ENCODE data around the gene SMIM43.

Gene SMIM43

GRCh38 chr4:121790976-121791375 is 26.0 kb upstream of the SMIM43 start:
- no peak for TF ChIP-seq CTCF (conservative IDR thresholded peaks at IDR 0.05; ENCODE audit: low read depth, low read length)
- H3K4me3 ChIP-seq (ENCODE audit: low read length): no peak overlapping the region
- DNase-seq (ENCODE audit: low read depth): no peak

GRCh38 chr4:121789960-121790829 is 25.2 kb upstream of the SMIM43 start:
- TF ChIP-seq CTCF (conservative IDR thresholded peaks at IDR 0.05; ENCODE audit: low read depth, low read length): no peak
- H3K4me3 ChIP-seq (ENCODE audit: low read length): no peak overlapping the region
- no peak for DNase-seq (ENCODE audit: low read depth)

- DNase-seq (ENCODE audit: low read depth): no peak
- no peak for TF ChIP-seq CTCF (conservative IDR thresholded peaks at IDR 0.05; ENCODE audit: low read depth, low read length)
- H3K4me3 ChIP-seq (ENCODE audit: low read length): no peak overlapping the region
These were observed 24.5 kb upstream of the SMIM43 start for GRCh38 chr4:121789455-121789854.

- no peak for DNase-seq (ENCODE audit: low read depth)
- no peak for TF ChIP-seq CTCF (conservative IDR thresholded peaks at IDR 0.05; ENCODE audit: low read depth, low read length)
- no peak overlapping the region for H3K4me3 ChIP-seq (ENCODE audit: low read length)
These were observed 23.9 kb upstream of the SMIM43 start for GRCh38 chr4:121788896-121789295.

- TF ChIP-seq CTCF (conservative IDR thresholded peaks at IDR 0.05; ENCODE audit: low read depth, low read length): no peak
- DNase-seq (ENCODE audit: low read depth): no peak
- H3K4me3 ChIP-seq (ENCODE audit: low read length): no peak overlapping the region
These were observed 21.3 kb upstream of the SMIM43 start for GRCh38 chr4:121786221-121786620.

- TF ChIP-seq CTCF (conservative IDR thresholded peaks at IDR 0.05; ENCODE audit: low read depth, low read length): no peak
- DNase-seq (ENCODE audit: low read depth): no peak
- no peak overlapping the region for H3K4me3 ChIP-seq (ENCODE audit: low read length)
These were observed 20.5 kb upstream of the SMIM43 start for GRCh38 chr4:121785479-121785878.

GRCh38 chr4:121784975-121785374 is 20.0 kb upstream of the SMIM43 start:
- H3K4me3 ChIP-seq (ENCODE audit: low read length): no peak overlapping the region
- DNase-seq (ENCODE audit: low read depth): peak; percentile 97
- no peak for TF ChIP-seq CTCF (conservative IDR thresholded peaks at IDR 0.05; ENCODE audit: low read depth, low read length)

Data from retinal pigment epithelial cell (primary cell).